GM23338 (cell line): ENCODE results near the gene ZSCAN5B. TPM values are rescaled to one million over a fixed set of nuclear protein-coding genes. Genes with fewer than 3 reads are reported as not detected.

Experiments used
- ATAC-seq: fragments of 200-7000 bp; cut with Tn5 transposase; 3 replicates; pipeline ENCODE4 v1.9.1; 2020
- DNase-seq: peaks from one replicate; pipeline ENCODE4 v3.0.0-alpha.2; 2015; ENCODE audit warnings: low spot score
- H2AFZ ChIP-seq: fragments of 200-600 bp; sonication (generic); 2 replicates; pipeline ENCODE4 v1.8.0; 2016; ENCODE audit warnings: antibody characterized with exemption, mild to moderate bottlenecking, moderate library complexity
- H3F3A ChIP-seq: fragments of 200-600 bp; sonication (generic); replicated peaks from 2 replicates; pipeline ENCODE4 v1.8.0; 2017; ENCODE audit warnings: antibody characterized with exemption, mixed run types, low read depth
- H3K27ac ChIP-seq: fragments of 200-600 bp; sonication (generic); 2 replicates; pipeline ENCODE4 v1.6.1; 2016; ENCODE audit warnings: low read depth
- H3K27me3 ChIP-seq: fragments of 200-600 bp; sonication (generic); 2 replicates; pipeline ENCODE4 v1.8.0; 2016; ENCODE audit warnings: mild to moderate bottlenecking, mixed run types, moderate library complexity; ENCODE audit not compliant: insufficient read depth
- H3K36me3 ChIP-seq: fragments of 200-600 bp; sonication (generic); 2 replicates; pipeline ENCODE4 v1.8.0; 2016; ENCODE audit warnings: mild to moderate bottlenecking; ENCODE audit not compliant: insufficient read depth
- H3K4me1 ChIP-seq: fragments of 200-600 bp; sonication (generic); 2 replicates; pipeline ENCODE4 v1.8.0; 2016; ENCODE audit warnings: mild to moderate bottlenecking, moderate library complexity; ENCODE audit not compliant: insufficient read depth
- H3K4me2 ChIP-seq: fragments of 200-600 bp; sonication (generic); 2 replicates; pipeline ENCODE4 v1.7.1; 2017; ENCODE audit warnings: mixed run types
- H3K4me3 ChIP-seq: fragments of 200-600 bp; sonication (generic); 2 replicates; pipeline ENCODE4 v1.6.1; 2016; ENCODE audit warnings: mixed run types
- H3K79me2 ChIP-seq: fragments of 200-600 bp; sonication (generic); replicated peaks from 2 replicates; pipeline ENCODE4 v1.8.0; 2017; ENCODE audit warnings: mild to moderate bottlenecking; ENCODE audit not compliant: insufficient read depth
- H3K9me2 ChIP-seq: fragments of 200-600 bp; sonication (generic); 2 replicates; pipeline ENCODE4 v1.8.0; 2017; ENCODE audit not compliant: insufficient read depth
- H4K20me1 ChIP-seq: fragments of 200-600 bp; sonication (generic); replicated peaks from 2 replicates; pipeline ENCODE4 v1.8.0; 2017; ENCODE audit warnings: mild to moderate bottlenecking; ENCODE audit not compliant: insufficient read depth
- H3K27ac Mint-ChIP-seq: 2 replicates; pipeline ENCODE4 v1.8.0; 2020; ENCODE audit warnings: inconsistent platforms, mild to moderate bottlenecking, moderate library complexity, mixed read lengths
- H3K27me3 Mint-ChIP-seq: 3 replicates; pipeline ENCODE4 v1.8.0; 2022; ENCODE audit warnings: low read depth, mild to moderate bottlenecking, moderate library complexity, mixed read lengths, inconsistent platforms; ENCODE audit not compliant: insufficient read depth, poor library complexity
- H3K36me3 Mint-ChIP-seq: 3 replicates; pipeline ENCODE4 v1.8.0; 2021; ENCODE audit warnings: low read depth, mild to moderate bottlenecking, inconsistent platforms, moderate library complexity, mixed read lengths
- H3K4me1 Mint-ChIP-seq: 3 replicates; pipeline ENCODE4 v1.8.0; 2020; ENCODE audit warnings: mild to moderate bottlenecking, inconsistent platforms, mixed read lengths
- H3K4me3 Mint-ChIP-seq: 3 replicates; pipeline ENCODE4 v1.8.0; 2021; ENCODE audit warnings: moderate library complexity, mild to moderate bottlenecking, inconsistent platforms, mixed read lengths
- H3K9me3 Mint-ChIP-seq: 3 replicates; pipeline ENCODE4 v1.8.0; 2020; ENCODE audit warnings: moderate library complexity, mild to moderate bottlenecking, inconsistent platforms, mixed read lengths
- CREB1 ChIP-seq: fragments of 250-450 bp; sonication (Bioruptor Pico); IDR thresholded peaks from 2 replicates; pipeline ENCODE4 v1.5.0; 2020; ENCODE audit warnings: low read depth, mild to moderate bottlenecking, moderate library complexity
- CTCF ChIP-seq, 2 experiments: fragments of 200-600 bp in 1 of 2; sonication (generic) in 1 of 2; conservative IDR thresholded peaks; 2 replicates each; pipeline versions ENCODE4 v1.5.1 to v1.6.1; 2016 to 2017; ENCODE audit warnings: antibody characterized with exemption in 2 of 2, low read depth in 2 of 2, mild to moderate bottlenecking in 2 of 2, moderate library complexity in 1 of 2
- ETS1 ChIP-seq: IDR thresholded peaks from 2 replicates; pipeline ENCODE4 v1.6.1; 2016; ENCODE audit warnings: antibody characterized with exemption
- EZH2 ChIP-seq: fragments of 200-600 bp; sonication (generic); IDR thresholded peaks from one replicate; pipeline ENCODE4 v1.8.0; 2017; ENCODE audit warnings: antibody characterized with exemption, mild to moderate bottlenecking, low read depth; ENCODE audit not compliant: unreplicated experiment
- EZH2phosphoT487 ChIP-seq: fragments of 200-600 bp; sonication (generic); IDR thresholded peaks from one replicate; pipeline ENCODE4 v1.8.1; 2018; ENCODE audit warnings: antibody characterized with exemption; ENCODE audit not compliant: unreplicated experiment
- JUNB ChIP-seq: IDR thresholded peaks from one replicate; pipeline ENCODE4 v1.6.1; 2016; ENCODE audit warnings: antibody characterized with exemption; ENCODE audit not compliant: unreplicated experiment
- NANOG ChIP-seq: IDR thresholded peaks from 2 replicates; pipeline ENCODE4 v1.6.1; 2016; ENCODE audit warnings: antibody characterized with exemption, borderline replicate concordance
- POLR2AphosphoS5 ChIP-seq: IDR thresholded peaks from 2 replicates; pipeline ENCODE4 v1.6.1; 2016; ENCODE audit warnings: antibody characterized with exemption, low read depth
- REST ChIP-seq: IDR thresholded peaks from one replicate; pipeline ENCODE4 v1.6.1; 2018; ENCODE audit warnings: antibody characterized with exemption; ENCODE audit not compliant: unreplicated experiment
- STAT1 ChIP-seq: IDR thresholded peaks from one replicate; pipeline ENCODE4 v1.6.1; 2016; ENCODE audit warnings: antibody characterized with exemption; ENCODE audit not compliant: unreplicated experiment
- ZNF114 ChIP-seq: fragments of 250-450 bp; sonication (Bioruptor Pico); IDR thresholded peaks from 2 replicates; pipeline ENCODE4 v1.5.0; 2020; ENCODE audit warnings: mild to moderate bottlenecking, moderate library complexity
- ZNF331 ChIP-seq: fragments of 250-450 bp; sonication (Bioruptor Pico); IDR thresholded peaks from 2 replicates; pipeline ENCODE4 v1.5.0; 2020; ENCODE audit warnings: low read depth, mild to moderate bottlenecking, moderate library complexity
- ZNF462 ChIP-seq: fragments of 250-450 bp; sonication (Bioruptor Pico); IDR thresholded peaks from 2 replicates; pipeline ENCODE4 v1.5.0; 2020; ENCODE audit warnings: mild to moderate bottlenecking, moderate library complexity
- polyA plus RNA-seq: library from polyadenylated mRNA; unstranded; fragments of >200 nt; fragmentation: Nextera tagmentation; extraction: Ambion mirVana; gene quantifications from 2 replicates; pipeline ENCODE4 v1.2.1, GENCODE V29; 2016
- total RNA-seq: library from RNA; depleted of rRNA; stranded (reverse); fragments of >200 nt; shearing (Covaris generic); gene quantifications from 2 replicates; pipeline ENCODE4 v1.2.3, GENCODE V29; 2014

The ZSCAN5B gene
- total and polyA plus RNA-seq, 2 experiments from 2014 or later: 0.10 TPM; not detected in 1

- Histone ChIP-seq H4K20me1 (no peaks in the 10 kb centered on the region), H3K27me3 (peaks cover 5% of the 10 kb centered on the region), H3K9me2 (no peaks in the 10 kb centered on the region), H3K36me3 (no peaks in the 10 kb centered on the region), H3F3A (0 out of 2 replicates have a peak, but pooled peaks cover 4% of the 10 kb centered on the region), H3K4me2 (no peak overlapping the region), H3K27ac (no peak overlapping the region), H3K4me1 (peaks cover 2% of the 10 kb centered on the region; the same call in 1 of the 2 replicates), H3K4me3 (no peak overlapping the region), H3K79me2 (no peaks in the 10 kb centered on the region), H2AFZ (no peak overlapping the region)
- Mint-ChIP-seq H3K27ac (no peak overlapping the region), H3K27me3 (peaks cover under 1% of the 10 kb centered on the region), H3K36me3 (no peaks in the 10 kb centered on the region), H3K9me3 (no peaks in the 10 kb centered on the region), H3K4me1 (peaks cover 6% of the 10 kb centered on the region), H3K4me3 (no peak overlapping the region)
- TF ChIP-seq ZNF462 (CRISPR knock-in tag): no peak
- no peak for TF ChIP-seq CTCF (conservative IDR thresholded peaks at IDR 0.05; ENCODE audit: low read depth in 2 of 2)
- no peak for TF ChIP-seq POLR2AphosphoS5
- TF ChIP-seq REST: no peak
- TF ChIP-seq CREB1 (CRISPR knock-in tag): no peak
- TF ChIP-seq JUNB: no peak
- TF ChIP-seq EZH2phosphoT487: no peak
- TF ChIP-seq ETS1: no peak
- no peak for TF ChIP-seq ZNF331 (CRISPR knock-in tag)
- no peak for TF ChIP-seq EZH2
- TF ChIP-seq STAT1: no peak
- no peak for TF ChIP-seq ZNF114 (CRISPR knock-in tag)
- TF ChIP-seq NANOG: no peak
- DNase-seq (no peak), ATAC-seq (no peak)
These were observed 24.3 kb upstream of the ZSCAN5B start for GRCh38 chr19:56221851-56222250.
